Measurements from ENCODE around the gene COL25A1.
"Not testable (repeated sequence)": the region's sequence is repeated elsewhere in the genome, so short reads cannot be mapped to it uniquely, and the experiment has no call there.

The COL25A1 gene

GRCh38 chr4:109113521-109113920 is 188.9 kb downstream of the COL25A1 start:
- DNase-seq = no peak

GRCh38 chr4:109111031-109111430 is 191.4 kb downstream of the COL25A1 start:
- DNase-seq = no peak

- not testable (repeated sequence) for DNase-seq
Measured at GRCh38 chr4:109108215-109108614, 194.2 kb downstream of the COL25A1 start.

GRCh38 chr4:109094056-109094455 is 208.4 kb downstream of the COL25A1 start:
- DNase-seq = no peak

GRCh38 chr4:109091727-109092409 is 210.6 kb downstream of the COL25A1 start:
- no peak for DNase-seq

GRCh38 chr4:109083911-109084310 is 218.5 kb downstream of the COL25A1 start:
- no peak for DNase-seq

- DNase-seq = no peak
Measured at GRCh38 chr4:109079731-109080130, 222.7 kb downstream of the COL25A1 start.

GRCh38 chr4:109079201-109079600 is 223.3 kb downstream of the COL25A1 start:
- no peak for DNase-seq

GRCh38 chr4:109078724-109079123 is 223.7 kb downstream of the COL25A1 start:
- no peak for DNase-seq

- DNase-seq = no peak
Measured at GRCh38 chr4:109077505-109077904, 225.0 kb downstream of the COL25A1 start.

- not testable (repeated sequence) for DNase-seq
Measured at GRCh38 chr4:109076709-109077108, 225.7 kb downstream of the COL25A1 start.

- no peak for DNase-seq
Measured at GRCh38 chr4:109075621-109076020, 226.8 kb downstream of the COL25A1 start.

GRCh38 chr4:109072595-109072994 is 229.9 kb downstream of the COL25A1 start:
- DNase-seq = no peak

GRCh38 chr4:109070677-109071076 is 231.8 kb downstream of the COL25A1 start:
- DNase-seq = not testable (repeated sequence)

- no peak for DNase-seq
Measured at GRCh38 chr4:109067508-109068235, 234.8 kb downstream of the COL25A1 start.

GRCh38 chr4:109065006-109065405 is 237.5 kb downstream of the COL25A1 start:
- no peak for DNase-seq

GRCh38 chr4:109053257-109053656 is 249.2 kb downstream of the COL25A1 start:
- DNase-seq = no peak

GRCh38 chr4:109052821-109053220 is 249.6 kb downstream of the COL25A1 start:
- no peak for DNase-seq

- no peak for DNase-seq
Measured at GRCh38 chr4:109051054-109051453, 251.4 kb downstream of the COL25A1 start.

- no peak for DNase-seq
Measured at GRCh38 chr4:109049926-109050325, 252.5 kb downstream of the COL25A1 start.

- no peak for DNase-seq
Measured at GRCh38 chr4:109046471-109047201, 255.8 kb downstream of the COL25A1 start.

- no peak for DNase-seq
Measured at GRCh38 chr4:109044431-109044830, 258.0 kb downstream of the COL25A1 start.

- DNase-seq = no peak
Measured at GRCh38 chr4:109043286-109043685, 259.2 kb downstream of the COL25A1 start.

All from NCI-H526 treated with DMSO at 0.1 percent for 48 hours (cell line).